ENCODE measurements around the gene CACNA1S.

CACNA1S gene

GRCh38 chr1:201036188-201036842 lies 75.9 kb downstream of the CACNA1S start:
- DNase-seq = peak in 4 of 56 donors; percentile 18 to 50 (median 29)

- no peak for DNase-seq
Observed at GRCh38 chr1:201034671-201035070, 77.6 kb downstream of the CACNA1S start.

- no peak for DNase-seq
Observed at GRCh38 chr1:201032408-201032807, 79.8 kb downstream of the CACNA1S start.

- DNase-seq = peak in 19 of 56 donors; percentile 31 to 86 (median 62)
Observed at GRCh38 chr1:201028461-201028889, 83.8 kb downstream of the CACNA1S start.

- peak in 1 of 56 donors; percentile 13 for DNase-seq
Observed at GRCh38 chr1:201026836-201027235, 85.4 kb downstream of the CACNA1S start.

- peak in 7 of 56 donors; percentile 16 to 61 (median 27) for DNase-seq
Observed at GRCh38 chr1:201026234-201026633, 86.0 kb downstream of the CACNA1S start.

GRCh38 chr1:201025571-201026002 lies 86.6 kb downstream of the CACNA1S start:
- no peak for DNase-seq

- DNase-seq = peak in 35 of 56 donors; percentile 26 to 80 (median 52)
Observed at GRCh38 chr1:201024625-201024998, 87.6 kb downstream of the CACNA1S start.

GRCh38 chr1:201023920-201024624 lies 88.2 kb downstream of the CACNA1S start:
- DNase-seq = no peak

- peak in 52 of 56 donors; percentile 36 to 88 (median 72) for DNase-seq
Observed at GRCh38 chr1:201023517-201023902, 88.7 kb downstream of the CACNA1S start, which contains the start of gene KIF21B. TSS of gene KIF21B (minus strand) at chr1:201023714. CDS start at chr1:201023383, 331 bp downstream.

GRCh38 chr1:201022820-201023516 lies 89.3 kb downstream of the CACNA1S start:
- DNase-seq = peak in 9 of 56 donors; percentile 27 to 75 (median 48)

GRCh38 chr1:201022493-201022819 lies 89.8 kb downstream of the CACNA1S start:
- peak in 3 of 56 donors; percentile 32 to 55 (median 42) for DNase-seq

GRCh38 chr1:201021630-201022492 lies 90.4 kb downstream of the CACNA1S start:
- no peak for DNase-seq

- DNase-seq = peak in 30 of 56 donors; percentile 25 to 75 (median 54)
Observed at GRCh38 chr1:201020721-201021629, 91.3 kb downstream of the CACNA1S start.

- no peak for DNase-seq
Observed at GRCh38 chr1:201020040-201020591, 92.1 kb downstream of the CACNA1S start.

GRCh38 chr1:201019321-201019977 lies 92.8 kb downstream of the CACNA1S start:
- DNase-seq = peak in 8 of 56 donors; percentile 17 to 54 (median 28)

- no peak for DNase-seq
Observed at GRCh38 chr1:201017828-201018163, 94.4 kb downstream of the CACNA1S start.

GRCh38 chr1:201016943-201017827 lies 95.0 kb downstream of the CACNA1S start:
- peak in 8 of 56 donors; percentile 9 to 51 (median 32) for DNase-seq

All from amygdala (tissue), 56 donors.